Common myeloid progenitor, CD34-positive (primary cell): ENCODE measurements around the gene SLC40A1.
A peak's percentile ranks its signal among the peaks of the same experiment; 100 is the strongest.

Experiments used
- CTCF ChIA-PET: fragments of 350-600 bp; sonication (Branson Sonifier 250); formaldehyde crosslinking; loops from one replicate; lab custom pipeline; 2021; ENCODE audit warnings: antibody characterized with exemption; lab: Charles Lee
- POLR2A ChIA-PET: fragments of 350-600 bp; sonication (Branson Sonifier 250); formaldehyde crosslinking; loops from one replicate; lab custom pipeline; 2021; ENCODE audit warnings: antibody characterized with exemption; lab: Charles Lee
- DNase-seq, 3 donors: peaks; one replicate each; pipeline versions ENCODE4 v3.0.0 to v3.0.0-alpha.2; 2013
- H3K27ac ChIP-seq, 2 experiments: 1 replicate in 1 of 2; 2 replicates in 1 of 2; pipeline ENCODE4 v1.7.0; 2013; ENCODE audit warnings: inconsistent platforms in 2 of 2, low read length in 2 of 2, mild to moderate bottlenecking in 2 of 2, low read depth in 1 of 2, moderate library complexity in 1 of 2; ENCODE audit not compliant: severe bottlenecking in 2 of 2, insufficient read depth in 1 of 2, poor library complexity in 1 of 2
- H3K27me3 ChIP-seq, 5 experiments: replicated peaks in 2 of 5; 1 replicate in 3 of 5; 2 replicates in 2 of 5; pipeline versions ENCODE4 v1.6.1 to v1.7.0; 2013; ENCODE audit warnings: low read length in 4 of 5, mild to moderate bottlenecking in 2 of 5, moderate library complexity in 2 of 5, inconsistent platforms in 1 of 5; ENCODE audit not compliant: insufficient read depth in 5 of 5, control insufficient read depth in 4 of 5
- H3K36me3 ChIP-seq, 4 experiments: 1 replicate in 2 of 4; 2 replicates in 2 of 4; pipeline versions ENCODE4 v1.6.1 to v1.7.0; 2013; ENCODE audit warnings: low read length in 3 of 4, control low read depth in 1 of 4, mild to moderate bottlenecking in 1 of 4; ENCODE audit not compliant: control insufficient read depth in 4 of 4, insufficient read depth in 4 of 4
- H3K4me1 ChIP-seq, 4 experiments: 1 replicate in 3 of 4; 2 replicates in 1 of 4; pipeline versions ENCODE4 v1.6.1 to v1.7.1; 2013; ENCODE audit warnings: low read length in 3 of 4, mild to moderate bottlenecking in 3 of 4, control low read depth in 1 of 4, inconsistent platforms in 1 of 4, moderate library complexity in 1 of 4; ENCODE audit not compliant: control insufficient read depth in 4 of 4, insufficient read depth in 4 of 4; ENCODE audit errors: control extremely low read depth in 1 of 4
- H3K4me3 ChIP-seq, 7 experiments: 1 replicate in 4 of 7; 2 replicates in 3 of 7; pipeline versions ENCODE4 v1.5.1 to v1.7.0; 2013; ENCODE audit warnings: mild to moderate bottlenecking in 7 of 7, low read length in 6 of 7, moderate library complexity in 6 of 7, inconsistent platforms in 2 of 7, low read depth in 2 of 7, control low read depth in 1 of 7; ENCODE audit not compliant: insufficient read depth in 4 of 7, control insufficient read depth in 1 of 7; ENCODE audit errors: extremely low read depth in 1 of 7
- H3K9me3 ChIP-seq, 5 experiments: 1 replicate in 4 of 5; 2 replicates in 1 of 5; pipeline versions ENCODE4 v1.6.1 to v1.7.1; 2013; ENCODE audit warnings: low read length in 4 of 5, mild to moderate bottlenecking in 2 of 5, inconsistent platforms in 1 of 5, low read depth in 1 of 5, moderate library complexity in 1 of 5; ENCODE audit not compliant: control insufficient read depth in 4 of 5, insufficient read depth in 2 of 5; ENCODE audit errors: control extremely low read depth in 1 of 5
- WGBS: methylation state at CpG from one replicate; pipeline ENCODE4 v1.1.5; 2013; ENCODE audit not compliant: insufficient coverage; 5-methylcytosine and 5-hydroxymethylcytosine counted together

Gene SLC40A1

DNA sequence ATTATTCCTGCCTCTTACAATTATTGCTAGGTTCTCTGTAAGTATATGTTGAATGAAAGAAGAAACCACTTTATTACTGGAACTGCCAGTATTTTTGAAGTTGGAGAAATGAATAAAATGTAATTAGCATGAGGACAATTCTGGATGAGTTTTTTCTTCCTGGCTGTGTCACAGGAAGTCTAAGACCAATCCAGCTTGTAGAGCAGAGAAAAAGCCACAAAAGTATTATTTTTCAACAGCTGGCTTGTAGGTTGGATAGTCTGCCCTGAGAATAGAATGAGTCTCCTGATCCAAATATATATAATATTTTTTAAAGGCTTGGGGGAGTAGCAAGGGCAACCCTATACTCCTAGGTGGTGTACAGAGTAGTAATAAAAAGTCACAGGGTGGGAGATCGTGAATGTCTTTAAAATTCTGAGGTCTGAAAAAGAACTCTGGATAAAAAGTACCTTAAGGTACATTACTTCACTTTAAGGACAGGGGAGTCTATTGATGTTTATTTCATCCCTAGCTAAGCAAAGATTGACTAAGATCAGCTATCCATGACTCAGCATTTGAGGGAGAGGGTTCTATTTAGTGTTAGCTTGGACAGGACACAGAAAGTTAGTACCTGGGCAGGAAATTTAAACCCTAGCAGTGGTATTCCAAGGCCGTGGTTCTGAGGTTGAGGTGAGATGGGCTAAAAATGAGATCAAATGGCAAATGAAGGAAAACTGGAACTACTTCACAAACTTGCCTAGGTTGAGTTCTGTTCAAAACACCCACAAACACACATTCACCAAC, 31.7 kb downstream of the SLC40A1 start:
- 100% methylated on average over 1 of the region's 2 CpGs for WGBS
- Histone ChIP-seq H3K27me3 (no peaks in the 10 kb centered on the region), H3K36me3 (no peaks in the 10 kb centered on the region), H3K27ac (no peak overlapping the region), H3K4me3 (no peak overlapping the region), H3K9me3 (no peaks in the 10 kb centered on the region), H3K4me1 (peaks cover 0 to 5% (median 4%) of the 10 kb centered on the region in 4 experiments)
- ChIA-PET POLR2A (interaction anchor here (0.5 to 0.6 kb wide), 2 partner anchors 48 to 771 kb away, joined by 3 read pairs; no protein-coding TSS in a partner anchor), CTCF (interaction anchor here (0.7 kb wide), 1 partner anchor 27 kb away, joined by 3 read pairs; no protein-coding TSS in a partner anchor)
- DNase-seq, result peak in 1 of 3 donors; percentile 5

DNA sequence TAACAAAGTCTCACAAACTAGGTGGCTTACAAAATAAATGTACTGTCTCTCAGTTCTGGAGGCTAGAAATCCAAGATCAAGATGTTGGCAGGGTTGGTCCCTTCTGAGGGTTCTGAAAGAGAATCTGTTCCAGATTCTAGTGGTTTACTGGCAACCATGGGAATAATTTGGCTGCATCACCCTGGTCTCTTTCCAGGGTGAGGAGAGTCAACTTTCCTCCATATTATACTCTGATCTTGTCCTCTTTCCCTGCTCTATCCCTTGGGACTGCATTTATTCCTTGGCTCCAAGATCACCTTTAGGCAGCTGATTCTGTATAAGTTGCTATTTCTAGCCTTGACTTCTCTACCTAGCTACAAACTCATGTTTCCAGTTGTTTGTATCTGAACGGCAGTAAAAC, 35.2 kb downstream of the SLC40A1 start:
- peaks cover 0 to 5% (median 4%) of the 10 kb centered on the region in 4 experiments for H3K4me1 ChIP-seq
- H3K4me3 ChIP-seq, result no peak overlapping the region
- no peak overlapping the region for H3K27ac ChIP-seq
- 100% methylated on average over 1 of the region's 1 CpG for WGBS
- no peaks in the 10 kb centered on the region for H3K36me3 ChIP-seq
- POLR2A ChIA-PET, result no interaction called here
- CTCF ChIA-PET, result no interaction called here
- no peak for DNase-seq
- H3K9me3 ChIP-seq, result no peaks in the 10 kb centered on the region
- no peaks in the 10 kb centered on the region for H3K27me3 ChIP-seq

DNA sequence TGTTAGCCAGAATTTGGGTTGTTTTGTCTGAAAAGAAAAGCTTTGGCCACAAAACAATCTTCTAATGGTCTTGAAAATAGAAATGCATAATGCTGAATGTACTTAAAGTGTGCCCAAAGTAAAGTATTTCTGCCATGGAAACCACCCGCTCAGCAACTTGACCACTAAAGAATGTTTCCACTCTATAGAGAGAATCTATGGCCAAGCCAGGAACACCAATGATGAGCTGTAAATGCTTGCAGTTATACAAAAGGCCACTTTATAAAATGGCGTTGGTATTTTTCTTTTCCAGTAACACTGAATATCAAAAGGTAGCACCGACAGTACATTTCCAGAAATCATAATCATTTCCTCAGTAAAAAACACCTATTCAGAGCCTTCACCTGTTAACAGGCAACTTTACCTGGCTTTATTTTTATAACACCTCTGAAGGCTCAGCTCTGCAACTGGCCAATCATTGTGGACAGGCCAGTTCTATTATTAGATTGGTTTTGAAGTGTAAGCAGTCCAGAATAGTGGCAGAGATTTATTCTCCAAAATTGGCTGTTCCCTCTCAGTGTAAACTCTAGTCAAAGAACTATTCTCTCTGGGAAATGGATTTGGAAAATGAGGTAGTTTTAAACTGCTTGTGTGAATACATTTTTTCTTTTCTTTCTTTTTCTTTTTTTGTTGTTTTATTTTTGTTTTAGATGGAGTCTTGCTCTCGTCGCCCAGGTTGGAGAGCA, 36.1 kb downstream of the SLC40A1 start:
- ChIA-PET CTCF (interaction anchor here (1.2 kb wide), 1 partner anchor 14 kb away, joined by 3 read pairs; no protein-coding TSS in a partner anchor), POLR2A (no interaction called here)
- no peak for DNase-seq
- Histone ChIP-seq H3K4me1 (peaks cover 0 to 5% (median 4%) of the 10 kb centered on the region in 4 experiments), H3K36me3 (no peaks in the 10 kb centered on the region), H3K9me3 (no peaks in the 10 kb centered on the region), H3K27me3 (no peaks in the 10 kb centered on the region), H3K4me3 (no peak overlapping the region), H3K27ac (no peak overlapping the region)
- WGBS, result 97% methylated on average over 3 of the region's 5 CpGs

DNA sequence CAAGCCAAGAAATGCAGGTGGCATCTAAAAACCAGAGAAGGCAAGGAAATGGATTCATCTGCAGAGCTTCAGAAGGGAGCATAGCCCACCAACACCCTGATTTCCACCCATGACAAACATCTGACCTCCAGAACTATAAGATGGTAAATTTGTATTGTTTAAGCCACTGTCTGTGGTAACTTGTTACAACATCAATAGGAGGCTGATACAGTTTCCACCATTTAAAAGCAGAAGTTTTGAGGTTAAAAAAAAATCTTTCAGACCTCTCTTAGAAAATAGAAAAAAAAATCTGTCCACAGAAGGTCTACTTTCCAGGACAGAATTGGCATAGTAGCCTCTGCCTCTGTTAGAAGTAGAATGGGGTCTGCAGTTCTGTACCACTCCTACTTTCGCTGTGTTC, 37.2 kb downstream of the SLC40A1 start:
- ChIA-PET POLR2A (no interaction called here), CTCF (interaction anchor here (1.2 kb wide), 1 partner anchor 13 kb away, joined by 3 read pairs; no protein-coding TSS in a partner anchor)
- H3K27me3 ChIP-seq, result no peaks in the 10 kb centered on the region
- no peak for DNase-seq
- H3K27ac ChIP-seq, result no peak overlapping the region
- no peaks in the 10 kb centered on the region for H3K4me1 ChIP-seq
- H3K4me3 ChIP-seq, result no peak overlapping the region
- H3K9me3 ChIP-seq, result no peaks in the 10 kb centered on the region
- H3K36me3 ChIP-seq, result no peaks in the 10 kb centered on the region
- 100% methylated on average over 1 of the region's 1 CpG for WGBS

DNA sequence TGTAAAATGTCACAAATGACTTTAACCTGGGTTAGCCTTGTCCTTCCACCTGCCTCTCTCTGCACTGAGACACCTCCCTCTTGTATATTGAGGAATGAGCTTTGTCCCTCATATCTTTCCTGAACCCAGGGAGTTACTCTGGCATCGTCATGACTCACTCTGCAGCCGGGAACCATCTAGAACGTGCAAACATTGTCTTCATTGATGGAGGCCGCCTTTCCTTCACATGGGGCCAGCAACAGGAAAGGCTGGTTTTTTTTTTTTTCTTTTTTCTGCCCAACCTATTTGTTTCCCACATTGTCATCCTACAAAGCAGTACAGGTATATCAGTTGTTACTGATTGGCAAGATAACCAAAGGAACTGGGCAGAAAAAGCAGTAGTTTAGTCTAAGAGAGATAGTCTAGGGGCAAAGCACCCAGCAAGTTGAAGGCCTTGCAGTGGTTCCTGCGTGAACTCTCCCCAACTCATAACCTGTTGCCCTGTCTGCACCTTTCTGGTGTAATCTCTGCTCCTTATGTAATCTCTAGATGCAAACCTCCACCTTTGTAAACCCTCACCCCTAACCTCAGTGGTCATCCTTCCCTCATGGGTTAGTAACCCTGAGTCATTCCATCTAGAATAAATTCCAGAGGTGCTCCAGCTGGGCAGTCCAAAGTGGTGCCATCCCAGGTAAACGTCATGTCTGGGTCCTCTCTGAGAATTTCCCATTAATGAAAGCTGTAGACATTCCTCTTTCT, 38.3 kb downstream of the SLC40A1 start:
- 98% methylated on average over 5 of the region's 6 CpGs for WGBS
- H3K27ac ChIP-seq, result no peak overlapping the region
- H3K4me3 ChIP-seq, result no peak overlapping the region
- no peak for DNase-seq
- no peaks in the 10 kb centered on the region for H3K4me1 ChIP-seq
- H3K36me3 ChIP-seq, result no peaks in the 10 kb centered on the region
- no peaks in the 10 kb centered on the region for H3K9me3 ChIP-seq
- POLR2A ChIA-PET, result no interaction called here
- no peaks in the 10 kb centered on the region for H3K27me3 ChIP-seq
- CTCF ChIA-PET, result interaction anchor here (0.5 kb wide), 1 partner anchor 567 kb away, joined by 3 read pairs; no protein-coding TSS in a partner anchor

DNA sequence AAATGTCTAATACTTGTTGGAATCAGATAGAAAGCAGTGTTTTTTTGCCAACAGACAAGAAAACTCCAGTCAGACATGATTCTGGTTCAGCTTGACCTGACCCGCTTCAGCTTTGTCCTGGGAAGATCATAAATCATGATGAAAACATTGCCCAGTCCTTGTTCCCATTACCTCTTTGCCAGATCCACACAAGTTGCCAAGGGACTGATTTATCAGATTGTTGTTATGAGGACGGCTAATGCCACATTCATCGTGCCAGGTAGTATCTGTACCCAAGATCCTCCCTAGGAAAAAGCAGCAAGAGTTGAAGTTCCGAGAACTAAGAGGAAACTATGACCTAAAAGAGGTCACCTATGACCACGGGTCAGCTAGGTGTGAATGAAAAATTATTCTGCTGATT, 39.0 kb downstream of the SLC40A1 start:
- no peaks in the 10 kb centered on the region for H3K4me1 ChIP-seq
- POLR2A ChIA-PET, result no interaction called here
- no peak overlapping the region for H3K27ac ChIP-seq
- H3K9me3 ChIP-seq, result no peaks in the 10 kb centered on the region
- no peak for DNase-seq
- H3K36me3 ChIP-seq, result no peaks in the 10 kb centered on the region
- WGBS, result 100% methylated on average over 3 of the region's 5 CpGs
- H3K27me3 ChIP-seq, result no peaks in the 10 kb centered on the region
- CTCF ChIA-PET, result no interaction called here
- no peak overlapping the region for H3K4me3 ChIP-seq
